ENCODE results near the gene NLRC5. TPM values are rescaled to one million over a fixed set of nuclear protein-coding genes. Genes with fewer than 3 reads are reported as not detected.
A peak's percentile ranks its signal among the peaks of the same experiment; 100 is the strongest.
"Not testable (repeated sequence)": the region's sequence is repeated elsewhere in the genome, so short reads cannot be mapped to it uniquely, and the experiment has no call there.

NLRC5 gene
- total RNA-seq, 1 donor from 2014 or later: 47.5 TPM

DNA sequence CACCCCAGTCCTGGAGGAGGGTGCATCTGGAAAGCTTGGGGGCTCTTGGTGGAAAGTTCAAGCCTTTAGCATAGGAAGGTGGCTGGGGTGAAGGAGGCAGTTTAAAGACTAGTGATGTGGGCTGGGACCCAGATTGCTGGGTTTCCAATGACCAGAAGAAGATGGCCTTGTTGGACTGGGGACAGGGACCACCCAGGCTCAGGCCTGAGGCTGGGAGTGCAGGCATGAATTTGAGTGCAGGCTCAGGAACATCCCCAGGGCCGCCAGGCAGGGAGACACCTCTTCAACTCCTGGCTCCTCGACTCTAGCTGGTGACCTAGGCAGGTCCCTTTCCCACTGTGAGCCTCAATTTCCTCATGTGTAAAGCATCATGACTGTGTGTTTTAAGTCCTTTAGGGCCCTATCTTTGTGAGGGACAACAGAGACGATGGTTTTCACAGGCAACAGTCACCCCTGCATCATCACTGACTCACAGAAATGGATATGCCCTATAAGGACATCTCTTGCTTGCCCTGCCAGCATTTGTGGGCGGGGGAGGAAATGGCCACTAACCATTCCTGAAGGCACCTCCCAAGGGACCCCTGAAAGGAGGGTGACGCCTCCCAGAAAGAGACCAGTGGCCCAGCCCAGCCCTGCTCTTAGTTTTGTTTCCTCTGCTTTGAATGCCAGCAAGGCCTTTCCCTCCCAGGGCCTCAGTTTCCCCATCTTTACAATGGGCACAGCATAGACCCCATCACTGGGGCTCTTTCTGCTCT, 11.1 kb downstream of the NLRC5 start:
- Histone ChIP-seq H3K9me3 (no peaks in the 10 kb centered on the region), H3K4me3 (no peak overlapping the region), H3K27ac (peak overlapping the region; percentile 64), H3K27me3 (ENCODE audit: low read depth) (no peaks in the 10 kb centered on the region), H3K36me3 (peaks cover 7% of the 10 kb centered on the region), H3K4me1 (peaks cover 38% of the 10 kb centered on the region)
- DNase-seq (no peak), ATAC-seq (peak; percentile 44 to 45)
- intact Hi-C loops (cut with DNase I): no loop called here
- TF ChIP-seq, protein P1, sequence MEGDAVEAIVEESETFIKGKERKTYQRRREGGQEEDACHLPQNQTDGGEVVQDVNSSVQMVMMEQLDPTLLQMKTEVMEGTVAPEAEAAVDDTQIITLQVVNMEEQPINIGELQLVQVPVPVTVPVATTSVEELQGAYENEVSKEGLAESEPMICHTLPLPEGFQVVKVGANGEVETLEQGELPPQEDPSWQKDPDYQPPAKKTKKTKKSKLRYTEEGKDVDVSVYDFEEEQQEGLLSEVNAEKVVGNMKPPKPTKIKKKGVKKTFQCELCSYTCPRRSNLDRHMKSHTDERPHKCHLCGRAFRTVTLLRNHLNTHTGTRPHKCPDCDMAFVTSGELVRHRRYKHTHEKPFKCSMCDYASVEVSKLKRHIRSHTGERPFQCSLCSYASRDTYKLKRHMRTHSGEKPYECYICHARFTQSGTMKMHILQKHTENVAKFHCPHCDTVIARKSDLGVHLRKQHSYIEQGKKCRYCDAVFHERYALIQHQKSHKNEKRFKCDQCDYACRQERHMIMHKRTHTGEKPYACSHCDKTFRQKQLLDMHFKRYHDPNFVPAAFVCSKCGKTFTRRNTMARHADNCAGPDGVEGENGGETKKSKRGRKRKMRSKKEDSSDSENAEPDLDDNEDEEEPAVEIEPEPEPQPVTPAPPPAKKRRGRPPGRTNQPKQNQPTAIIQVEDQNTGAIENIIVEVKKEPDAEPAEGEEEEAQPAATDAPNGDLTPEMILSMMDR (IDR thresholded peaks at IDR 0.05): no peak

DNA sequence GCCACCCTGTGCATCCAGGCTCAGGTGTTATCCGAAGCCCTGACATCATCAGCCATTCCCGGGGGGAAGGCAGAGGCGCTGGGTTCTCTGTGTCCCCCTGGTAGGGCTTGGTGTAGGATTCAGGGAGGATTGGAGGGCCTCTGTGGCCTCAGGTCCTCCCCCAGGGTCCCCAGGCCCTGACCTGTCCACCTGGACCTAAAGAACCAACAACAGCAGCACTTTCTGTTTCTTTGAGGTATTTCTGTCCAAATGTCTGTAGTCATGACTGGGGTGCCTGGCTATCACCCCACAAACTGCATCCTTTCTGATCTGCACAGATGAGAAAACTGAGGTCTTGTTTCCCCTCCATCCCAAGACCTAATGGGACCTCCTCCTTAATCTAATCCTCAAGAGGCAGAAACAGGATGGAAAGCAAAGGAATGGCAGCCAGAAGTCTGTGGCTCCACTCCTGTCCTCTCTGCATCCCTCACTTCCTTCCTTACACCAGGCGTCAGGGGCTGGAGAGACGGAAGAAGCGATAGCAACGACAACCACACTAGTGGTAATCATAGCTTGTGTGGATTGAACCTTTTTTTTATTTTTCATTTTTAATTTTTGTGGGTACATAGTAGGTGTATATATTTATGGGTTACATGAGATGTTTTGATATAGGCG, 11.8 kb downstream of the NLRC5 start:
- peak in 1 of 2 donors; percentile 11 for ATAC-seq
- peak overlapping the region; percentile 41 for H3K27ac ChIP-seq
- peaks cover 38% of the 10 kb centered on the region for H3K4me1 ChIP-seq

DNA sequence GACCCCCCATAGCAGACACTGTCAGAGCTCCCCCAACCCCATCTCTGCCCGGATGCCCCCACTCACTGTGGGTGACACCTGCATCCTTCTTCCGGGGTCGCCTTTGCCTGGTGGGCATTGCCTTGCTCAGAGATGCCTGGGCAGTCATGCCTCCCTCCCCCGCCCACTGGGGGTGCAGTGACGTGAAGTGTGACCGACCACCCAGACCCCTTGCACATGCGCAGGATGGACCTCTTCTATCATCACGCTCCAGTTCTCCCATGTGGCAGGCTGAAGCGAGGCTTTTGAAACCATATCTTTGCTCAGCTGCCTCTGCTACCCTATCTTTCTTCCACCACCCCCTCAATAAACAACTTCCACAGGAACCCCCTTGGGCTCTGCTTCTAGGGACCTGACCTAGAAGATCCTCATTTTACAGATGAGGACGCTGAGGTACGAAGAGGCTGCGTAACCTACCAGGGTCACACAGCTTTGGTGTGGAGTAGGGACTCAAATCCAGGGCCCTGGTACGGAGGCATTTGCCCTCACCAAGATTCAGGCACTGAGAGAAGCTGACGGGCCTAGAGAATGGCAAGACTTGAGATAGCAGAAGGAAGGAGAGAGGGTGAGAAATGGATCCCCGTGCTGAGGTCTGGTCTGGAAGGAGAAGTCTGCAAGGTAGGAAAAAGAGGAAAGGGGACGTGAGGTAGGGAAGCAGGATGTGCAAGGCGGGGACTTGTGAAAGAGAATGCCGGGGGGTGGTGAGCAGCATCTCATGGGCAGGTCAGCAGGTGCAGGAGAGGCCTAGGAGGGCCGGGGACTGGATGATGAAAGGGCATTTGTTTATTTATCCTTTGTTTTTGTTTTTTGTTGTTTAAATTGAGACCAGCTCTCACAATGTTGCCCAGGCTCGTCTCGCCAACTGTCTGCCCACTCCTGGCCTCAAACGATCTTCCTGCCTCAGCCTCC, 14.4 kb downstream of the NLRC5 start:
- Histone ChIP-seq H3K9me3 (no peaks in the 10 kb centered on the region), H3K36me3 (peaks cover 7% of the 10 kb centered on the region), H3K27ac (no peak overlapping the region), H3K4me3 (no peak overlapping the region), H3K27me3 (ENCODE audit: low read depth) (no peaks in the 10 kb centered on the region), H3K4me1 (peaks cover 26% of the 10 kb centered on the region)
- ATAC-seq (no peak), DNase-seq (no peak)
- TF ChIP-seq, protein P1 (IDR thresholded peaks at IDR 0.05): no peak
- intact Hi-C loops (cut with DNase I): no loop called here

More for the DNA sequence above, 11.8 kb downstream of the NLRC5 start:
- Histone ChIP-seq H3K27me3 (ENCODE audit: low read depth) (no peaks in the 10 kb centered on the region), H3K4me3 (no peak overlapping the region), H3K36me3 (peaks cover 7% of the 10 kb centered on the region), H3K9me3 (no peaks in the 10 kb centered on the region)
- intact Hi-C loops (cut with DNase I): no loop called here
- TF ChIP-seq, protein P1 (IDR thresholded peaks at IDR 0.05): no peak
- DNase-seq: no peak

DNA sequence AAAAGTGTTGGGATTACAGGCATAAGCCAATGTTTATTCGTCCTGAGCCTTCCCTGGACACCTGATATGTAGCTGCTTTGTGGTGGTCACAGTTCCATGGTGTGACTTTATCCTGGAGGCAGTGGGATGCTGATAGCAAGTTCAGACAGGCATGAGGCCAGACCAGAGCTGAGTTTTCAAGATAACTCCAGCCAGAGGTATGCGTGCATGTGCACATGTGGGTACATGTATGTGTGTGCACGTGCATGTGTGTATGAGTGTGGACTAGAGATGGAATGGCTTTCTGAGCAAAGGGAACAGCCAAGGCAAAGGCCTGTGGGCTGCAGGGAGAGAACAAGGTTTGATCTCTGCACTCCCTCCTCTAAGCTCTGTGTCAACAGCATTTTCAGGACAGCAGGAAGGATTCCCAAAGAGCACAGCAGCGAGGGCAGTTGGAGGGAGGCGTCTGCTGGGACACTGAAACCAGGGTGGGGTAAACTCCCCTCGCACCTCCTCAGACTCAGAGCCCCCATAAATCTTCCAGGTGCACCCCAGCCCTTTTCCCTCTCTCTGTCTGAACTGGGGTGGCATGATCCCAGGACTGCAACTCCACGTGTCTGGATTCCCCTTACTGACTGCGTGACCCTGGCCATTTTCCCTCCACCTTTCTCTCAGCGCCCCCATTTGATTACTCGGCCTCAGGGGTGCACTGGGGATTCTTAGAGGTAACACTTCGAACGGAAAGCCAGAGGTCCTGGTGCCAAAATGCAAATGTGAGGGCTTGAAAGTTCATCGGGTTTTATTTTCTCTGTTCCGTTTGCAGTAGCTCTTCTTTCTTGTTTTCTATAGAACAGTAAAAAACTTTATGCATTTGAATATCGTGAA, 15.3 kb downstream of the NLRC5 start:
- Histone ChIP-seq H3K36me3 (peaks cover 7% of the 10 kb centered on the region), H3K27me3 (ENCODE audit: low read depth) (no peaks in the 10 kb centered on the region), H3K9me3 (no peaks in the 10 kb centered on the region), H3K4me1 (peaks cover 19% of the 10 kb centered on the region), H3K27ac (no peak overlapping the region), H3K4me3 (no peak overlapping the region)
- DNase-seq: no peak
- TF ChIP-seq, protein P1 (IDR thresholded peaks at IDR 0.05): no peak
- ATAC-seq: no peak
- intact Hi-C loops (cut with DNase I): no loop called here

DNA sequence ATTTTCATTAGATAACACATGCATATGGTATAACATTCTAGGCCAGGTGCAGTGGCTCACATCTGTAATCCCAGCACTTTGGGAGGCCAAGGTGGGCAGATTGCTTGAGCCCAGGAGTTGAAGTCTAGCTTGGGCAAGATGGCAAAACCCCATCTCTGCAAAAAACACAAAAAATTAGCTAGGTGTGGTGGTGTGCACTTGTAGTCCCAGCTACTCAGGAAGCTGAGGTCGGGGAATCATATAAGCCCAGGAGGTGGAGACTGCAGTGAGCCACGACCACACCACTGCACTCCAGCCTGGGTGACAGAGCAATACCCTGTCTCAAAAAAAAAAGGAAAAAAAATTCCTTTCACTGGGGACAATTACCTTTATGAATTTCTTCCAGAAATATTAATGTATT, 16.2 kb downstream of the NLRC5 start:
- H3K36me3 ChIP-seq; H3K27me3 ChIP-seq (ENCODE audit: low read depth); intact Hi-C loops (cut with DNase I); ATAC-seq; H3K9me3 ChIP-seq; H3K4me3 ChIP-seq; H3K27ac ChIP-seq; DNase-seq: not testable (repeated sequence)
- peaks cover 12% of the 10 kb centered on the region for H3K4me1 ChIP-seq

All from lower lobe of right lung (tissue), 2 donors.